KOPT-K1 (cell line): Measurements from ENCODE around the gene RAP1GAP2.

Source experiments
- H3K27ac ChIP-seq: fragments of 200-600 bp; sonication (generic); 2 replicates; pipeline ENCODE4 v1.5.1; 2016; ENCODE audit warnings: antibody characterized with exemption, mild to moderate bottlenecking, low read depth, low read length; ENCODE audit not compliant: poor library complexity, severe bottlenecking
- H3K36me3 ChIP-seq: fragments of 200-600 bp; sonication (generic); 2 replicates; pipeline ENCODE4 v1.5.1; 2017; ENCODE audit warnings: antibody characterized with exemption, mild to moderate bottlenecking, low read length, moderate library complexity; ENCODE audit not compliant: insufficient read depth
- H3K9me3 ChIP-seq: fragments of 200-600 bp; sonication (generic); 2 replicates; pipeline ENCODE4 v1.5.1; 2017; ENCODE audit warnings: antibody characterized with exemption, low read length, mild to moderate bottlenecking; ENCODE audit not compliant: insufficient read depth, poor library complexity, severe bottlenecking

Gene RAP1GAP2

DNA sequence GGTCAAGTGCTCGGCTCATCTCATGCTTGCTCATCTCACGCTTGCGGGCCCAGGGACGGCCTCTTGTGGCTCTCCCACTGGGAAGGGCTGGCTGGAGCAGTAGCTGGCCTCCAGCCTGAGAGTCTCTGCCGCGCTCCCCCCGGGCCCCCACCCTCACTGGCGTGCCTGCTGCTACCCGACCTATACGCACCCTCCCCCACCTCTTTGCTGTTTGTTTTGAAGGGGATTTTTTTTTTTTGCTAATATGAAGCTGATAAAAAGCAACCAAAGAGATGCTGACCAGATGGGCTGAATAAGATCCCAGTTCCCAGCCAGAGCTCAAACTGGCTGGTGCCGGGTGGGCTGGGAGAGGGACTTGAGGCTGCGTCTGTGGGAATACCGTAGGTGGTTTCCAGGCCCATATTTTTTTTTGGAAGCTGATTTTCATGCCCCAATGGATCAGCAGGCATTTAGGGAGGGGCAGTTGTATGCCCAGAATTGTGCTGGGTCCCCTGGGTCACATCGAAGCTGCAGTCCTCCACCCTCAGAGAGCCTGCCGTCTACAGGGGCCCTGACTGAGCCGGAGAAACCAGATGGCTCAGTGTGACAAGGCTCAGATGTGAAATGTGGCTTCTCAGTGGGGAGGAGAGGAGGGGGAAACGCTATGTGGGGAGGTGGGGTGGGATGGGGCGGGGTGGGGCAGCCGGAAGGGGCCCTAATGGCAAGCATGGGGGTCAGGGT lies 115.0 kb downstream of the RAP1GAP2 start:
- Histone ChIP-seq H3K27ac (no peak overlapping the region), H3K9me3 (no peaks in the 10 kb centered on the region), H3K36me3 (no peaks in the 10 kb centered on the region)

DNA sequence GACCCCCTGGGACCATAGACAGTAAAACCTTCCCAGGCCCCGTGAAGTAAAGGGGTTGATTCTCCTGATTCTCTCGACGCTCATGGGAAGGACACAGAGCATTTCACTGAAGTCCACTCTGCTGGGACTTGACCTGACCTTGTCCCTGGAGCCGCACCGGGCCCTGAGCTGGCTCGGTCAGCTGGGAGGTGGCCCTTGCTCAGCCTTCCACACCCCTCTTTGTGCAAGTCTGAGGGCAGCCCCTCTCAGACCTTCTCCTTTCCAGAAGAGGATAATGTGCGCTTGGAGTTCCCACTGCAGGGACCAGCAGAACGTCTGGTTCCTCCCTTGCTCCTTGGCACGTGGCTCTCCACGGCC lies 115.5 kb downstream of the RAP1GAP2 start:
- Histone ChIP-seq H3K27ac (no peak overlapping the region), H3K36me3 (no peaks in the 10 kb centered on the region), H3K9me3 (no peaks in the 10 kb centered on the region)

DNA sequence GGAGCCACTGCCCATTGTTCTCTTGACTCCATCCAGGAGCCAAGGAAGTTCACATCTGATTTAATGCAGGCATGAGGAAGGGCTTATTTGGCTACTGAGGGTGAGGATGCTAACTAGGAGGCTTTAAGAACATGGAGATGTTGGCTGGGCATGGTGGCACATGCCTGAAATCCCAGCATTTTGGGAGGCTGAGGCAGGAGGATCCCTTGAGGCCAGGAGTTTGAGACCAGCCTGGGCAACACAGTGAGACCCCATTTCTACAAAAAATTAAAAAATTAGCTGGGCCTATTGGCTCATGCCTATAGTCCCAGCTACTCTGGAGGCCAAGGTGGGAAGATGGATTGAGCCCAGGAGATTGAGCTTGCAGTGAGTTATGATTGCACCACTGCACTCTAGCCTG lies 116.5 kb downstream of the RAP1GAP2 start:
- Histone ChIP-seq H3K36me3 (no peaks in the 10 kb centered on the region), H3K27ac (no peak overlapping the region), H3K9me3 (no peaks in the 10 kb centered on the region)

DNA sequence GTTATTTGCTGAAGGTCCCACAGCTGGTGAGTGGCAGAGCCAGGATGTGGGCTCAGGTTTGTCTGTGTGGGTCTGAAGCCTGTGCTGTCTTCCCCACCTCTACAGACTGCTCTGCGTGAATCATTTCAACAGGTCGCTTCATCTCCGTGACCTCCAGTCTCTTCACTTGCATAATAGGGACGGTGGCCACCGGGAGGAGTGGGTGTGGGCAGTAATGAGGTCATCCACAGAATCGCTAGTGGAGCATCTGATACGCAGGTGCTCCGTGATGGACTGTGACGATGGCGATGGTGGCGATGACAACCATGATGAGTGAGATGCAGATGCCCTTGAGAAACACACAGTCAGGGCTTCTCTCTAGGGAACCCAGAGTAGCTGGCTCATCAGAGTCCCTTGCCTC lies 120.2 kb downstream of the RAP1GAP2 start:
- H3K27ac ChIP-seq: no peak overlapping the region
- no peaks in the 10 kb centered on the region for H3K36me3 ChIP-seq
- H3K9me3 ChIP-seq: no peaks in the 10 kb centered on the region

DNA sequence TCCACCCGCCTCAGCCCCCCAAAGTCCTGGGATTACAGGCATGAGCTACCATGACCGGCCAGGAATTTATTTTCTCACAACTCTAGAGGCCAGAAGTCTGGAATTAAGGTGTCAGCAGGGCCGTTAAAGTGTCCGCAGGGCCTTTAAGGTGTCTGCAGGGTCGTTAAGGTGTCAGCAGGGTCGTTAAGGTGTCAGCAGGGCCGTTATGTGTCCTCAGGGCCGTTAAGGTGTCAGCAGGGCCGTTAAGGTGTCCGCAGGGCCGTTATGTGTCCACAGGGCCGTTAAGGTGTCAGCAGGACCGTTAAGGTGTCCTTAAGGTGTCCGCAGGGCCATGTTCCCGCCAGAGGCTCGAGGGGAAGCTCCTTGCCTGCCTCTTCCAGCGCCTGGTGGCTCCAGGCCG lies 125.2 kb downstream of the RAP1GAP2 start:
- Histone ChIP-seq H3K36me3 (no peaks in the 10 kb centered on the region), H3K27ac (no peak overlapping the region), H3K9me3 (no peaks in the 10 kb centered on the region)

DNA sequence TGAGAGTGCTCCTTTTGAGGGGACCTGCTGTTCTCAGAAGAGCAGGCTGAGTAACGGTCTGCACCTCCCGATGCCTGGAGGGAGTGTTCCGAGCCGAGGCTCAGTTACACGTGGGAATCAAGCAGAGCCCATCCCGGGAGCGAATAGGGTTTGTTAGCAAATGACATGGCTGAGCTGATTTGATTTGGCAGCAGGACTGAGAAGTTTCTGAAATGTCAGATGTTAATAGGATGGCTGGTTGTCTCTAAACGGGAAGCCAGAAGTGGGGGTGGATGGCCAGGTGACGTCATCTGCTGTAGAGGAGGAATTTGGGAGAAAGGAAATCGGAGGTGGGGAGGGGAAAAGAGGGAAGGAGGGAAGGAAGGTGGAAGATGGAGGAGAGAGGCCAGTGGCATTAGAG lies 128.0 kb downstream of the RAP1GAP2 start:
- no peak overlapping the region for H3K27ac ChIP-seq
- H3K36me3 ChIP-seq: no peaks in the 10 kb centered on the region
- H3K9me3 ChIP-seq: no peaks in the 10 kb centered on the region

DNA sequence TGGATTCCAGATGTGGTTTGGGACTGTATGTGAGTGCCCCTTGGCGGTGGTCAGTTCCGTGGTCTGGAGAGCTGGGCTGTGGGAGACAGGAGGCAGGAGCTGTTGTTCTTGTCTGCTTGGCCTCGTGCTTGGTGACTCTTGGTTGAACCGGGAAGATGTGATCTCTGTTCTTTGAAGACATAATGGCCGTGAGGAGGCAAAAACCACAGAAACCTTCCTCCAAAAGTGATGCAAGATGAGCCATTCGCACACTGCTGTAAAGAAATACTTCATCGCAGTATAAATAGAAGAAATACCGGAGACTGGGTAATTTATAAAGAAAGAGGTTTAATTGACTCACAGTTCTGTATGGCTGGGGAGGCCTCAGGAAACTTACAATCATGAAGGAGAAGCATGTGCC lies 128.8 kb downstream of the RAP1GAP2 start:
- Histone ChIP-seq H3K27ac (no peak overlapping the region), H3K9me3 (no peaks in the 10 kb centered on the region), H3K36me3 (no peaks in the 10 kb centered on the region)

DNA sequence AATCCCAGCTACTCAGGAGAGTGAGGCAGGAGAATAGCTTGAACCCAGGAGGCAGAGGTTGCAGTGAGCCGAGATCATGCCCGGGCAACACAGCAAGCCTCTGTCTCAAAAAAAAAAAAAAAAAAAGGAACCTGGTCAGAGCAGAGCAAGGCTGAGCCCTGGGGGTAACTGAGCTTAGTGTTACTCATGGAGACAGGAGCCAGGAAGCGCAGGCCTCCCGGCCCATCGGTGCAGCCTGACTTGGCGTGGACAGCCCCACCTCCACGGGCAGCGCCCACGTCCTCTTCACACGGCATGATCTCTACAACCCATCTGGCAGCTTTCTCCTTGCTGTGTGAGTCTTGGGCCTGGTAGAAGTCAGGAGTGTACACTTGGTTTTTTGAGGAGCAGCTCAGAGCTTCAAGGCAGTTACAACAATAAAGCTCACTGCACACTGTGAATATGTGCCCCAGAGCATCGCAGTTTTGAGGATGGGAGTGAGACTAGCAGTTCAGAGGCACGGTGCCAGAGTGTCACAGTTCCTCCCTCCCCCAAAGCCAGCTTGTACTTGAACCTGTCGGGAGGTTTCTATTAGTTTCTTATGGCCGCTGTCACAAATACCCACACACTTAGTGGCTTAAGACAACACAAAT lies 129.9 kb downstream of the RAP1GAP2 start:
- Histone ChIP-seq H3K36me3 (no peaks in the 10 kb centered on the region), H3K9me3 (no peaks in the 10 kb centered on the region), H3K27ac (no peak overlapping the region)

DNA sequence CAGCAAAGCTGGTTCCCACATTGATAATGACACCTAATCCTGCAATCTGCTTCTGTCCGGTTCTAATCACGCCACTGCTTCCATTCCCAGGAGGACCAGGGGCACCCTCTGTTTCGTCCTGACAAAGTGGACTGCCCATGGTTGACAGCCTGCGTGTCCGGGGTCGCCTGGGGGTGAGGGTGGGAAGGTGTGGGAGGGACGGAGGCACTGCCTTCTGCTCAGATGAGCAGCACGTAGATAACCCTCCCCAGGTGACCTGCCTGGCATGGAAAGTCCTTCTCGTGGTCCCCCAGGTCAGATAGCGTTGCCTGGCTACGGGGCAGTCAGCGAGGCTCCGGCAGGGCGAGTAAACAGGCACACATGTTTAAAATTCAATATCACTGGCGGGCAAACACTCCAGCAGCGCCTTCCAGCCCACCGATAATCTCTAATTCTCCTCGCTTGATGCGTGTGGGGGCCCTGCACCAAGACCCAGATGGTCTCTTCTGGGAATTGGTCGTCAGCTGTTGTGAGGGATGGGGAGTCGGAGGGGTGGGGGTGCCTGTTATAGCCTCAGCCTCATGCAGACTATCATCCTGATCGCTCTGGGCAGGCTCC lies 132.2 kb downstream of the RAP1GAP2 start:
- H3K36me3 ChIP-seq: no peaks in the 10 kb centered on the region
- H3K27ac ChIP-seq: no peak overlapping the region
- H3K9me3 ChIP-seq: no peaks in the 10 kb centered on the region

DNA sequence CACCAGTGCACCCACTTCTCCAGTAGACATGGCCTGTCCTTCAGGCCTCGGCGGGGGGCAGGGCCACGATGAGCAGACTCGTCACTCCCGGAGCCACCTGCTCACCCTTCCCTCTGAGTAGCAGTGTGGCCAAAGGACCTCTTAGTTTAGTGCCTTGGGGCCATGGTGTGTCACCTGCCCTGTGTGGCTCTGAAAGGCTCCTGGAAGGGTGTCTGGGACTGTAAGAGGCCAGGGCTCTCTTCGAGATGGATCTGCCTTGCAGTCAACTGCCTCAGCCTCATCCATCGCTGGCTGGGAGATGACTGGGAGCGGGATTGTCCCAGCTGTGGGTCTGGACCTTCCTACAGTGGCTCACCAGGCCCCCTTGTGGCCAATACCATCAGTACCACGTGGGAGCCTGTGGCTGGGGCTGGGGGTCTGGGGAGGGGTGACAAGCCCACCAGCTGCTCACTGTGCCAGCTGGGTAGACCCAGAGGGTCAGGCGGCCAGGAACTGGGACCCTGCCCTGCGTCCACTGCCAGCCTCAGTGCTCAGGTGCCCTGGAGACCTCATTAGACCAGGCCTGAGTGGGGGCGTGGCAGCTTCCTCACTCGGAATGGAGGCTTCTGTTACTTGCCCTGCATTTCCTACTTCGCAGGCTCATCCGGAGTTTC lies 133.8 kb downstream of the RAP1GAP2 start:
- no peak overlapping the region for H3K27ac ChIP-seq
- H3K36me3 ChIP-seq: no peaks in the 10 kb centered on the region
- no peaks in the 10 kb centered on the region for H3K9me3 ChIP-seq

DNA sequence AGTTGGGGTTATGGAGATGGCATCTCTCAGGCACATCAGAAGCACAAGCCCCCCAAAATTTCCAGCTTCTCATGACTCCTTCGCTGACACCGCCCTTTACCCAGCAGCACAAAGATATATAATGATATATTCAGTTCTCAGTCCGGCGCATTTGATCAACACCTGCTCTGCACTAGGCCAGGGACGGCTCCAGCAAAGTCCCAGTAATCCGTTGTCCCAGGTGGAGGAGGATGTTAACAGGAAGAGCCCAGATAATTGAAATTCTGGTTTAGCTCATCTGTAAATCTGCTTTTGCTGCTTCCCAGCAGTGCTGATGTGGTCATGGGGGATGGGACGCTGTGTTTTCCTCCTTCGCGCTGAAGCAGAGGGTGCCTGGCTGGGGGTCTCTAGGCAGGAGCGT lies 135.6 kb downstream of the RAP1GAP2 start:
- Histone ChIP-seq H3K27ac (no peak overlapping the region), H3K9me3 (no peaks in the 10 kb centered on the region), H3K36me3 (no peaks in the 10 kb centered on the region)

DNA sequence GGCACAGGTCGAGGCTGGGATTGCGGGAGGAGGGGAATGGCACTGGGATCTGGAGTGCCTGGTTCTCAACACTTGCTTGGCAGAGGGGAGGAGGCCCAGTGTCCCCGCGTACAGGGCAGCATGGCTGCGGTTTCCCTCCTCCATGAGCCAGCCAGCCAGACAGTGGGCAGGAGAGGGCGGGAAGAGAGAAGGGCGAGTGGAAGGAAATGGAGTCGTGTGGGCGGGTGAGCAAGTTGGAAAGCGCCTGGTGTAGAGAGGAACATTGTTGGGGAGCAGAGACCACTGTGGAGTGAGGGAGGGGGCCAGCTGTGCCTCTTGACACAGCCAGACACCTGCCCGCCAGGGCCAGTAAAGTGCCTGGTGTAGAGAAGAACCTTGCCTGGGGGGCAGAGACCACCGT lies 136.7 kb downstream of the RAP1GAP2 start:
- Histone ChIP-seq H3K27ac (no peak overlapping the region), H3K36me3 (no peaks in the 10 kb centered on the region), H3K9me3 (no peaks in the 10 kb centered on the region)

DNA sequence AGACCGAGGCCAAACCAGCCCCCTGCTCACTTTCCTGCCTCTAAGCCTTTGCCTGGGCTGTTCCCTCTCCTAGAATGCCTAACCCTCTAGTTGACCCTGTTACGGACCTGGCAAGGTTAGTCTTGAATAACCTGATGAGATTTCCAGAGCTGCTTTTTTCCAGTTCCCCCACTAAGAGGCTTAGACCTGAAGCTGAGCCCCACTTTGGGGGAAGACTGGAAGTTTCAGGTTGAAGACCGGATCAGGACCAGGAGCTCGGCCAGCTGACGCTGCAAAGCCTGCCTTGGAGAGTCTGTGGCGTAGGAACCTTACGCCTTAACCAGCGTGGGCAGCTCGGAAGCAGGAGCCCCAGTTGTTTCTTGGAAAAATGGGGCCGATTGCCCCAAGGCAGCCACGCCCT lies 137.4 kb downstream of the RAP1GAP2 start:
- Histone ChIP-seq H3K27ac (no peak overlapping the region), H3K9me3 (no peaks in the 10 kb centered on the region), H3K36me3 (no peaks in the 10 kb centered on the region)

DNA sequence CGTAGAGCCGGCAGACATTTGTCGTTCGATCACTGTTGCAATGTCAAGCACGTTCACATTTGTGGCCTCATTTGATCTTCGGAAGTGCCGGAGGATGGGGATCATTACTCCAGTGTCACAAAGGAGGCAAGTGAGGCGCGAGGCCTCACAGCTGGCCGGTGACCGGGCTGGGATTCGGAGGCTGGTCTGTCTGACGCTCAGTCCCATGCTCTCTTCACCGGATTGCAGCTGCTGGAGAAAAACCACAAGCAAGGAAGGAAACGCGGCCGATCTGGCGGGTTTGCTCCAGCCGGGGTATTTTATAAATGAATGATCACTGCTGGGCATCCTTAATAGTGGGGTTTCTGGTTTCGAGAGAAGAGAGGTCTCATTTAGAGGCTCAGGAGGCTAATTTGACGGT lies 139.4 kb downstream of the RAP1GAP2 start:
- Histone ChIP-seq H3K9me3 (no peaks in the 10 kb centered on the region), H3K36me3 (no peaks in the 10 kb centered on the region), H3K27ac (no peak overlapping the region)

DNA sequence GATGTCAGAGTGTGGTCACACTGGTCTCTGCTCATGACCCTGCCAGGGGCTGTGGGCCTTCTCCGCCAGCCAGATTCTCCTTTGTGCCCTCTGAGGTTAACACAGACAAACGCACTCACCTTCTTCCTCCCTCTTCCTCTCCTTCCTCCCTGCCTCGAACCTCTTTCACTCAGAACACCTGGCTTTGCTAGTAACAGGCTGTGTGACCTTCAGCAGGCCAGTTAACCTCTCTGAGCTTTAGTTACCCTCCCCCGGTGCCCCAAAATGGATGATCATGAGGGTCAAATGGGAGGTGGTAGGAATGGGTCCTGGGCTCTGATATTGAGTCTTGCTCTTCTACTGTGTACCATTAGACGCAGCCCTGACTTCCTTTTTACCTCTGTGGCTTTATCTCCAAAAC lies 140.1 kb downstream of the RAP1GAP2 start:
- Histone ChIP-seq H3K9me3 (no peaks in the 10 kb centered on the region), H3K27ac (no peak overlapping the region), H3K36me3 (no peaks in the 10 kb centered on the region)
